Retinal pigment epithelial cell (primary cell): ENCODE results near the gene PAX5.

Source experiments
- DNase-seq: peaks from one replicate; pipeline ENCODE4 v3.0.0-alpha.2; 2010; ENCODE audit warnings: low read depth
- H3K4me3 ChIP-seq: 2 replicates; pipeline ENCODE4 v1.5.1; 2011; ENCODE audit warnings: mild to moderate bottlenecking, low read length, control low read depth, moderate library complexity
- TF ChIP-seq, protein P1 (sequence below): conservative IDR thresholded peaks from 2 replicates; pipeline ENCODE4 v1.5.1; 2011; ENCODE audit warnings: low read depth, low read length, control low read depth, inconsistent platforms

PAX5 gene

DNA sequence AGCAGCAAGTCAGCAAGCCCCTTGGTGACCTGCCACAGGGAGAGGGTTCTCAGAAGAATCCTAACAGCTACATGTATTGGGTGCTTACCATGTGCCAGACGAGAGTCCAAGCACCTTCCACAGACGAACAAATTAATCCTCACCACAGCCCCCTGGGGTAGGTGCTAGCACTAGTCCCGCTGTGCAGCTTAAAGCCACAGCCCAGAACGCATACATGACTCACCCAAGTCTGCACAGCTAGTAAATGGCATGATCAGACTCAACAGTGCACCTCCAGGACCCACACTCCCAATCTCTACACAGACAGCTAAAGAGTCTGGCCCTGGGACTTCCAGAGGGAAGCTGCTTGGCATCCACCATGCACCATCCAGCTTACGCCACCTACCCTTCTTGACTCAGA, 111.5 kb downstream of the PAX5 start:
- TF ChIP-seq, protein P1, sequence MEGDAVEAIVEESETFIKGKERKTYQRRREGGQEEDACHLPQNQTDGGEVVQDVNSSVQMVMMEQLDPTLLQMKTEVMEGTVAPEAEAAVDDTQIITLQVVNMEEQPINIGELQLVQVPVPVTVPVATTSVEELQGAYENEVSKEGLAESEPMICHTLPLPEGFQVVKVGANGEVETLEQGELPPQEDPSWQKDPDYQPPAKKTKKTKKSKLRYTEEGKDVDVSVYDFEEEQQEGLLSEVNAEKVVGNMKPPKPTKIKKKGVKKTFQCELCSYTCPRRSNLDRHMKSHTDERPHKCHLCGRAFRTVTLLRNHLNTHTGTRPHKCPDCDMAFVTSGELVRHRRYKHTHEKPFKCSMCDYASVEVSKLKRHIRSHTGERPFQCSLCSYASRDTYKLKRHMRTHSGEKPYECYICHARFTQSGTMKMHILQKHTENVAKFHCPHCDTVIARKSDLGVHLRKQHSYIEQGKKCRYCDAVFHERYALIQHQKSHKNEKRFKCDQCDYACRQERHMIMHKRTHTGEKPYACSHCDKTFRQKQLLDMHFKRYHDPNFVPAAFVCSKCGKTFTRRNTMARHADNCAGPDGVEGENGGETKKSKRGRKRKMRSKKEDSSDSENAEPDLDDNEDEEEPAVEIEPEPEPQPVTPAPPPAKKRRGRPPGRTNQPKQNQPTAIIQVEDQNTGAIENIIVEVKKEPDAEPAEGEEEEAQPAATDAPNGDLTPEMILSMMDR, result no peak
- peak; percentile 47 for DNase-seq
- H3K4me3 ChIP-seq, result no peak overlapping the region

DNA sequence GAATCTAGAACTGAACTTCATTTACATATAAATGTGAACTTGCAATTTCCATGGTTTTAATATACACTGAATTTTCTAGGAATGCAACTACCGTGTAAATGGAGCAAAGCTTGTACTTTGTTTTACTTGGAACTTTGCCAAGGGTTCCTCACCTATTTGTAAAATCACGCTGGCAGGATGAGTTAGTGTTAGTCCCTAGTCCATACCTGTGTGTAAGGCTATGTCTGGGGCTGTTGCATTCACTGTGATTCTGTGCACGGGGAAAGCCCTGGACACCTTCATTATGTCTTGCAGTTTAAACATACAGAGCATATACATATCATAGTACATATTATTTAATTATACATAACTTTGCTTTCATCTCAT, 119.9 kb downstream of the PAX5 start:
- H3K4me3 ChIP-seq, result no peak overlapping the region
- TF ChIP-seq, protein P1, result no peak
- DNase-seq, result no peak

DNA sequence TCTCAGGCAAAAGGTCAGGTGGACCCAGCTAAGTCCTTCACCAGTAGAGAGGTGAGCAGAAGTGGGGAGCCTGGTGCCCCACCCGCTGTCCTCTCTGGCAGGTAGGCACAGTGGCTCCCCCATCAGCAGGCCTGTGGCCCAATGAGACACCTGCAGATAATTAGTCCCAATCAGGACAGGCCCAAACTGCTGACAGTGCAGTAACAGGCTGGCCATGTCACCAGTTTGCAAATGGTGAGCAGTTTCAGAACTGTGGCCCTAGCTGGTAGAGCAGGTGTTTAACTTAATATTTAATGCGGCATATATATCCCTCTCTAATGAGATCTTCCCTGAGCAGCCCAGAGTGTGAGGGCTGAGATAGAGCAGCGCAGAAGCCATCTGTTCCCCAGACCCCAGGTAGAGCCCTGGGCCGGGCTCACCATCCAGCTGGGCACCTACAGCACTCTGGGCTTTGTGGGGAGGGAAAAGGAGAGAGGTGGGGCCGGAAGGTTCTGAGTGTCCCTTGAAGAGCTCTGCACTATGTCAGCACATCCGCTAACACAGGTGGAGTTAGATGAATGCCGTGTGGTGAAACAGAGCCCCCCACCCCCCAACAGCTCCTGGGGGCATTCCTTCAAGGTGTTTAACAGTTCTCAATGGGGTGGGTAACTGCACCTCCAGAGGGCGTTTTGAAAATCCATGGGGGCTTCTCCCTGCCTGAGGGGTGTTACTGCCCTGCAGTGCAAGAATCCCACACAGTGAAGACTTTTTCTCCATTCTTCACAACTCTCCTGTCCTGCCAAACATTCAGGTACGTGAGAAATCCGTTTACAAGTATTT, 120.5 kb downstream of the PAX5 start:
- no peak overlapping the region for H3K4me3 ChIP-seq
- DNase-seq, result no peak
- TF ChIP-seq, protein P1, result peak; percentile 45

DNA sequence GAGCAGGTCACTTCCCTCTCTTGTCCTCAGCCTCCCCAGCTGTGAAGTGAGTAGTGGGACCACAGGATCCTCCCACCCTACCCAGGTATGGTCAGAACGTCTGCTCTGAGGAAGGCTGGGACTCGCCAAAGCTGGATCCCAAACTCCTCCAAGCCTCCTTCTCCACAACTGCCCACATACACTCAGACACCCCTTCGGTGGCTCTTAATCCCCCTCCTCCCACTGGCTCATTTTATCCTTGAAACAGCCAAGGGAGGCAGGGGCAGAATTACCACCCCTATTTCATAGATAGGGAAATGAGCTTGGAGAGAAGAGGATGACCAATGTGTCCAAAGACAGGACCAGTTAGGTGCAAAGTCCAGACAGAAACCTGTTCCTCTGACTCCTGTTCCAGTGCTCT, 121.4 kb downstream of the PAX5 start:
- no peak overlapping the region for H3K4me3 ChIP-seq
- TF ChIP-seq, protein P1, result no peak
- DNase-seq, result no peak

DNA sequence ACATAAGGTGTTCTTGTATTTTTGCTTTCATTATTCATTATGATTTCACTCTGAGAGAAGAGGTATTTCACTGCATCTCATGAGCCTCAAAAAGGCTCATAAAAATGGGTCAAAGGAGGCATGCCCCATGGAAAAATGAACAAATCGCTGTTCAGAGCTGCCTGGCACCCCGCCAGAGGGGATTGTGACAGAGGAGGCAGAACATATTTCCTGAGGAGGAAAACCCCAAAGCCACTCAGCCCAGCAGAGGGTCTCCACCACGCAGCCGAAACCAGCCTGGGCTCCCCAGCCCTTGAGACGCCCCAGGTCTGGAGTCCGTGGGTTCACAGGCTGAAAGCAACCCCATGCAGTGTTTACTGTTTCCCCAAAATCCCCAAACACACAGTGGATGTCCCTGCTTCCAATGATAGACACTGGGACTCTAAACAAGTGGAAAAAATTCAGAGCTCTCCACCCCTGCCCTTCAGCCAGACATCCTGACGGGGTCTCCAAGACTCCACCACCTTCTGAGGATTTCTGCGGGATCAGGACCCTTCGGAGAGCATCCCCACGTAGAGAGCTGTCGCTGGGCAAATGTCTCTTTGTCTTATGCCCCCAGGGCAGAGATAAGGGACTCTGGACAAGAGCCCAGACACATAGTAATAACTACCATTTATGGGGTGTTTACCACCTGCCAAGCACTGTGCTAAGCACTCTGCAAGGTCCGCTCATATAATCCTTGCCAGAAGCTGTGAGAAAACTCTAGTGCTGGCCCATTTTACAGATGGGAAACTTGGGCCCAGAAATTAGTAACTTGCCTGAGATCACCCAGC, 122.3 kb downstream of the PAX5 start:
- no peak overlapping the region for H3K4me3 ChIP-seq
- TF ChIP-seq, protein P1, result no peak
- DNase-seq, result no peak

- TF ChIP-seq, protein P1, result peak; percentile 16
- DNase-seq, result no peak
Measured at GRCh38 chr9:36911037-36911436, 123.0 kb downstream of the PAX5 start.

More at GRCh38 chr9:36911037-36911436, 123.0 kb downstream of the PAX5 start:
- no peak overlapping the region for H3K4me3 ChIP-seq
